Colonic mucosa (tissue), 4 donors: ENCODE results near the gene ZBTB43. TPM values are rescaled to one million over a fixed set of nuclear protein-coding genes. Genes with fewer than 3 reads are reported as not detected.
"Not testable (repeated sequence)": the region's sequence is repeated elsewhere in the genome, so short reads cannot be mapped to it uniquely, and the experiment has no call there.

ENCODE experiments used
- DNase-seq: peaks from one replicate; pipeline ENCODE4 v3.0.0-alpha.2; 2020
- H3K27ac ChIP-seq: fragments of 200-600 bp; one replicate; pipeline ENCODE4 v1.8.0; 2021
- H3K27me3 ChIP-seq: fragments of 200-600 bp; one replicate; pipeline ENCODE4 v1.8.0; 2021
- H3K36me3 ChIP-seq: fragments of 200-600 bp; one replicate; pipeline ENCODE4 v1.8.0; 2021
- H3K4me1 ChIP-seq: fragments of 200-600 bp; one replicate; pipeline ENCODE4 v1.8.0; 2021; ENCODE audit warnings: mild to moderate bottlenecking
- H3K4me3 ChIP-seq: fragments of 200-600 bp; one replicate; pipeline ENCODE4 v1.8.0; 2021
- H3K9ac ChIP-seq, 2 donors: one replicate each; pipeline ENCODE4 v1.7.0; 2013; ENCODE audit warnings: control low read depth in 2 of 2, low read depth in 2 of 2, low read length in 2 of 2
- H3K9me3 ChIP-seq: fragments of 200-600 bp; one replicate; pipeline ENCODE4 v1.8.0; 2021
- intact Hi-C: fragments of 100-400 bp; cut with DNase I; formaldehyde crosslinking; loops from one replicate; pipeline ENCODE4 v1.14.1; 2022
- total RNA-seq, 2 donors: library from RNA; stranded (reverse); fragmentation: NEBNext Ultra II Directional in 1 of 2; extraction: Animal tissue kit (Norgen Biotek cat#: 25700) in 1 of 2; gene quantifications; one replicate each; pipeline ENCODE4 v1.2.1, GENCODE V29; 2021
- TF ChIP-seq, protein P1 (sequence below): fragments of 200-600 bp; IDR thresholded peaks from one replicate; pipeline ENCODE4 v1.8.0; 2022; ENCODE audit warnings: antibody characterized with exemption, mild to moderate bottlenecking
- donor health status: healthy.
- donor health status: DM: no; HTN: no; CAD: no.
- donor health status: DM: no; HTN: no; CAD: no.

The ZBTB43 gene
- total RNA-seq, 2 donors from 2014 or later = 16.3 to 18.5 TPM

DNA sequence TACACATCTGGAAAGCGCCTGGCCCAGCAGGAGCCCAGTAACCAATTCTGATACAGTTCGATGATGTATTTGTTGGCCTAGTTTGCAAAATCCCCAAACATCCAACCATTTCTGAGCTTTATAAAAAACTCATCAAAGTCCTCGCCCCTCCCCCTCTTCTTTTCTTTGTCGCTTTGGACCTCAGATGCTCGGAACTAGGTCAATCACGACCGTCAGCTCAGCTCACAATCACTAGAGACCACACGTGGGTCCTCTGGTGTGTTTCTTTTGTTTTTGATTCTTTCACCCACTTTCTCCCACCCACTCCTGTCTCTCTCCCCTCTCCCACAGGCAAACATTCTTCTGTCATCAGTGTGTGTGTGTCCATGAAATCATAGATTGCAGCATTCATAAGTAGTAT is 26.7 kb upstream of the ZBTB43 start:
- no peaks in the 10 kb centered on the region for H3K9me3 ChIP-seq
- no peak overlapping the region for H3K4me3 ChIP-seq
- TF ChIP-seq, protein P1, sequence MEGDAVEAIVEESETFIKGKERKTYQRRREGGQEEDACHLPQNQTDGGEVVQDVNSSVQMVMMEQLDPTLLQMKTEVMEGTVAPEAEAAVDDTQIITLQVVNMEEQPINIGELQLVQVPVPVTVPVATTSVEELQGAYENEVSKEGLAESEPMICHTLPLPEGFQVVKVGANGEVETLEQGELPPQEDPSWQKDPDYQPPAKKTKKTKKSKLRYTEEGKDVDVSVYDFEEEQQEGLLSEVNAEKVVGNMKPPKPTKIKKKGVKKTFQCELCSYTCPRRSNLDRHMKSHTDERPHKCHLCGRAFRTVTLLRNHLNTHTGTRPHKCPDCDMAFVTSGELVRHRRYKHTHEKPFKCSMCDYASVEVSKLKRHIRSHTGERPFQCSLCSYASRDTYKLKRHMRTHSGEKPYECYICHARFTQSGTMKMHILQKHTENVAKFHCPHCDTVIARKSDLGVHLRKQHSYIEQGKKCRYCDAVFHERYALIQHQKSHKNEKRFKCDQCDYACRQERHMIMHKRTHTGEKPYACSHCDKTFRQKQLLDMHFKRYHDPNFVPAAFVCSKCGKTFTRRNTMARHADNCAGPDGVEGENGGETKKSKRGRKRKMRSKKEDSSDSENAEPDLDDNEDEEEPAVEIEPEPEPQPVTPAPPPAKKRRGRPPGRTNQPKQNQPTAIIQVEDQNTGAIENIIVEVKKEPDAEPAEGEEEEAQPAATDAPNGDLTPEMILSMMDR = no peak
- H3K27me3 ChIP-seq = peaks cover 26% of the 10 kb centered on the region
- DNase-seq = no peak
- H3K4me1 ChIP-seq = no peaks in the 10 kb centered on the region
- no peak overlapping the region for H3K9ac ChIP-seq
- intact Hi-C loops = no loop called here
- no peaks in the 10 kb centered on the region for H3K36me3 ChIP-seq
- H3K27ac ChIP-seq = no peak overlapping the region

GRCh38 chr9:126778696-126779095 is 26.1 kb upstream of the ZBTB43 start:
- H3K9me3 ChIP-seq, intact Hi-C loops, DNase-seq, H3K4me1 ChIP-seq, H3K36me3 ChIP-seq, H3K9ac ChIP-seq, H3K27ac ChIP-seq, H3K4me3 ChIP-seq: not testable (repeated sequence)
- H3K27me3 ChIP-seq = peaks cover 20% of the 10 kb centered on the region

DNA sequence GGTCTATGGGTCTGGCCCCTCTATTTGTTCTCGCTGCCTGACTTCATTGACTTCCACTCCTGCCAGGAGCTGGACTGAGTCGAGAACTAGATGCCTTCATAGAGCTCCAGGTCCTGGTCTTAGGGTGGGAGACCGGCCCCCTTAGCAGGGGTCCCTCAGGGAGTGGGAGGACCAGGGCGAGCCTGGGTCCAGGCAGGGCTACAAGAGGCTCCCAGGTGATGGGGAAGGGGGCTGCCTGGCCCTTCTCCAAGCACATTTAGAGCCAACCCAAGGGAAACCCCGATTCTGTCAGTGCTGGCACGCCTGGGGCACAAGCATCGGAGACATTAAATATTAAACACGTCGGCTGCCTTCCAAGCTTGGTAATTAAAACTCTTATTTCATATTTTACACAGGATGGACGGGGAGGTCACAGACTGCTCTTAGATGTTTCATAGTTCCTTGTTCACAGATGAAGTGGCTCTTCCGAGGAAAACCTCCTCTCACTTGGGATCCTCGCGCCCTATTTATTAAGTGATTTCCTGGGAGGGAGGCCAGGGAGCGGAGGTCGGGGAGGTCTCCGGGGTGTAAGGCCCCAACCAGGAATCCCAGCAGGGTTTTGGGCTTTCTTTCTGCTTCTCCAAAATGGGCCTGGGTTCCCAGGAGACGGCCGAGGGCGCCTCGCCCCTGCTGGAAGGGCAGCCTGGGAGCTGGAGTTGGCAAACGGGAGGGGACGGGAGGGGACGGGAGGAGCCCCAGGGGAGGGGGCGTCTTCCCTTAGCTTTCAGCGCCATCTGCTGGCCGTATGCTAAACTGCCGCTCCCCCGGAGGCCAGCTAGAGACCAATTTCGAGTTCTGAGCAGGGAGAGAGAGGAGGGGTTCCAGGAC is 23.4 kb upstream of the ZBTB43 start:
- H3K36me3 ChIP-seq = no peaks in the 10 kb centered on the region
- DNase-seq = peak; percentile 78
- H3K27me3 ChIP-seq = peaks cover 6% of the 10 kb centered on the region
- intact Hi-C loops = loop anchor here (2.0 to 5.0 kb wide), 2 partner anchors 77 to 169 kb away; partner anchors contain the start of gene LMX1B
- H3K4me1 ChIP-seq = no peaks in the 10 kb centered on the region
- TF ChIP-seq, protein P1 = peak; percentile 95
- no peak overlapping the region for H3K4me3 ChIP-seq
- no peak overlapping the region for H3K9ac ChIP-seq
- no peaks in the 10 kb centered on the region for H3K9me3 ChIP-seq
- no peak overlapping the region for H3K27ac ChIP-seq

DNA sequence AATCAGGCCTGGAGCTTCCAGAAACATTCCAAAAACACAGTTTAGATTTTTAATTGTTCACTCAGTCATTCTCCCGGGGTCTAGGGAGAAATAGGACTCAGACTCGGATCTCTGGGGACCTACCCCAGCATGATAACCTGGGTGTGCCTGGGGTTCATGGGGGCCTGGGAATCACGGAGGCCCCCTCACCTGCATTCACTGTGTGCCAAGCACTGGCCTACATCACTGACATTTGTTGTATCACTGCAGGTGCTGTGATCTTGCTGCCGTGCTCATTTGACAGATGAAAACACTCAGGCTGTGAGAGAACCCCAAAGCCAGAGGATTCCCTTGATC is 22.8 kb upstream of the ZBTB43 start:
- Histone ChIP-seq H3K27ac (no peak overlapping the region), H3K9ac (no peak overlapping the region), H3K4me1 (no peaks in the 10 kb centered on the region), H3K27me3 (peaks cover 4% of the 10 kb centered on the region), H3K4me3 (no peak overlapping the region), H3K9me3 (no peaks in the 10 kb centered on the region), H3K36me3 (no peaks in the 10 kb centered on the region)
- intact Hi-C loops = loop anchor here (5.0 kb wide), 1 partner anchor 170 kb away; the partner anchor contains the start of gene LMX1B
- TF ChIP-seq, protein P1 = peak; percentile 5
- no peak for DNase-seq

DNA sequence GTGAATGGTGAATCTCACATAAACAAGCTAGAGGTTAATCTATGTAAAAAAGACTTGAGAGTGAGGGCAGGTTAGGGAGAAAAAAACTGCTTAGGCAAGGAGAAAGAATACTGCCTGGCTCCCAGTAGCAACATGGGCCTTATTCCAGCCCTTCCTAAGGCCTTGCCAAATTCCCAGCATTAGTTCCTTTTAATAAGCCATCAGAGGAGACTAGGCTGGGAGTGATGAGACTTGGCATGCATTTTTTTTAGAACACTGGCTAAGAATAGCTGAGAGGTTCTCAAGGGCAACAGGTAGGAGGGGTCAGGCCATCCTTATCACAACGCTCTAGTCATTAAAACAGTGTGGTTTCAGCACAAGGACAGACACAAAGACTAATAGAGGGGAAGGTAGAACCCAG is 20.9 kb upstream of the ZBTB43 start:
- intact Hi-C loops = loop anchor here (5.0 kb wide), 1 partner anchor 172 kb away; the partner anchor contains the start of gene LMX1B
- Histone ChIP-seq H3K36me3 (no peaks in the 10 kb centered on the region), H3K9ac (no peak overlapping the region), H3K9me3 (no peaks in the 10 kb centered on the region), H3K27me3 (peaks cover 4% of the 10 kb centered on the region), H3K4me1 (no peaks in the 10 kb centered on the region), H3K27ac (no peak overlapping the region), H3K4me3 (no peak overlapping the region)
- TF ChIP-seq, protein P1 = no peak
- DNase-seq = no peak

DNA sequence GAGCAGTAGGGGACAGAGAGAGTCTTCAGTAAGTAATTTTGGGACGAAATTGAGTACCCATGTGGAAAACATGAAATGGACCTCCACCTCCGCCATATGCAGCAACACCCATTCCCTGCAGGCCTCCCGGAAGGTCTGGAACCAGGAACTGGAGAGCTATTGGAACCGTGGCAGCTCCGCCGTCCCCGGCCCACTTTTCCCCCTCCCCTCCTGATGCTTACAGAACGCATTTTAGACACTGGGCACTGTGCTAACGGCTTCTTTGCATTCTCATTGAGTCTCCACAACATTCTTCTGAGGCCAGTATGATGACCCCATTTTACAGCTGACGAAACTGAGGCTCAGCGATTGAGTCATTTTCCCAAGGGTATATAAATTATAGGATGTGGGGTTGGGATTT is 20.4 kb upstream of the ZBTB43 start:
- peaks cover 4% of the 10 kb centered on the region for H3K27me3 ChIP-seq
- H3K4me1 ChIP-seq = no peaks in the 10 kb centered on the region

GRCh38 chr9:126784841-126785240 is 20.0 kb upstream of the ZBTB43 start:
- DNase-seq, H3K27ac ChIP-seq, H3K9me3 ChIP-seq, H3K27me3 ChIP-seq, H3K9ac ChIP-seq, H3K36me3 ChIP-seq, H3K4me3 ChIP-seq, H3K4me1 ChIP-seq: not testable (repeated sequence)
- intact Hi-C loops = loop anchor here (5.0 kb wide), 1 partner anchor 173 kb away; the partner anchor contains the start of gene LMX1B

More for the DNA sequence above, 20.4 kb upstream of the ZBTB43 start:
- no peaks in the 10 kb centered on the region for H3K36me3 ChIP-seq
- H3K4me3 ChIP-seq = no peak overlapping the region
- TF ChIP-seq, protein P1 = no peak
- no peak overlapping the region for H3K27ac ChIP-seq
- intact Hi-C loops = loop anchor here (5.0 kb wide), 1 partner anchor 172 kb away; the partner anchor contains the start of gene LMX1B
- H3K9me3 ChIP-seq = no peaks in the 10 kb centered on the region
- peak; percentile 7 for DNase-seq
- no peak overlapping the region for H3K9ac ChIP-seq
